K562 (cell line): ENCODE data around the gene DPEP2NB. TPM values are rescaled to one million over a fixed set of nuclear protein-coding genes. Genes with fewer than 3 reads are reported as not detected.

ENCODE experiments used
- RNF2 ChIP-seq: sonication (generic); IDR thresholded peaks from 2 replicates; pipeline ENCODE4 v1.6.1; 2016
- ZNF324 ChIP-seq: fragments of 250-450 bp; sonication (Bioruptor Pico); IDR thresholded peaks from 2 replicates; pipeline ENCODE4 v1.4.0; 2020; ENCODE audit warnings: mild to moderate bottlenecking
- polyA plus RNA-seq, 8 experiments: library from polyadenylated mRNA; depleted of rRNA in 4 of 8; stranded (reverse) in 5 of 8; unstranded in 3 of 8; fragments of >200 nt; fragmentation: Nextera tagmentation in 2 of 8; fragmentation: Illumina TruSeq in 1 of 8; extraction: Ambion mirVana in 2 of 8; extraction: Trizol in 1 of 8; gene quantifications; 2 replicates each; pipeline versions ENCODE4 v1.2.1 to v1.2.3, GENCODE V29; 2011 to 2014; ENCODE audit warnings: inconsistent platforms in 1 of 8, missing spikeins in 1 of 8
- total RNA-seq, 7 experiments: library from RNA; depleted of rRNA in 6 of 7; stranded (reverse); fragments of >200 nt in 6 of 7; fragmentation: Illumina TruSeq in 2 of 7; extraction: Trizol in 2 of 7; gene quantifications; 2 replicates each; pipeline versions ENCODE4 v1.2.1 to v1.2.3, GENCODE V29; 2011 to 2021; ENCODE audit warnings: low replicate concordance in 1 of 7
- TF ChIP-seq, protein P1 (sequence below): fragments of 200-600 bp; sonication (generic); IDR thresholded peaks from one replicate; pipeline ENCODE4 v1.6.1; 2012; ENCODE audit warnings: mild to moderate bottlenecking, low read depth, low read length, inconsistent platforms

DPEP2NB gene
- total and polyA plus RNA-seq, 9 of the 15 experiments (the other 6 are each of a cell fraction or from before 2014, with no cell fraction given): not detected

- TF ChIP-seq, protein P1, sequence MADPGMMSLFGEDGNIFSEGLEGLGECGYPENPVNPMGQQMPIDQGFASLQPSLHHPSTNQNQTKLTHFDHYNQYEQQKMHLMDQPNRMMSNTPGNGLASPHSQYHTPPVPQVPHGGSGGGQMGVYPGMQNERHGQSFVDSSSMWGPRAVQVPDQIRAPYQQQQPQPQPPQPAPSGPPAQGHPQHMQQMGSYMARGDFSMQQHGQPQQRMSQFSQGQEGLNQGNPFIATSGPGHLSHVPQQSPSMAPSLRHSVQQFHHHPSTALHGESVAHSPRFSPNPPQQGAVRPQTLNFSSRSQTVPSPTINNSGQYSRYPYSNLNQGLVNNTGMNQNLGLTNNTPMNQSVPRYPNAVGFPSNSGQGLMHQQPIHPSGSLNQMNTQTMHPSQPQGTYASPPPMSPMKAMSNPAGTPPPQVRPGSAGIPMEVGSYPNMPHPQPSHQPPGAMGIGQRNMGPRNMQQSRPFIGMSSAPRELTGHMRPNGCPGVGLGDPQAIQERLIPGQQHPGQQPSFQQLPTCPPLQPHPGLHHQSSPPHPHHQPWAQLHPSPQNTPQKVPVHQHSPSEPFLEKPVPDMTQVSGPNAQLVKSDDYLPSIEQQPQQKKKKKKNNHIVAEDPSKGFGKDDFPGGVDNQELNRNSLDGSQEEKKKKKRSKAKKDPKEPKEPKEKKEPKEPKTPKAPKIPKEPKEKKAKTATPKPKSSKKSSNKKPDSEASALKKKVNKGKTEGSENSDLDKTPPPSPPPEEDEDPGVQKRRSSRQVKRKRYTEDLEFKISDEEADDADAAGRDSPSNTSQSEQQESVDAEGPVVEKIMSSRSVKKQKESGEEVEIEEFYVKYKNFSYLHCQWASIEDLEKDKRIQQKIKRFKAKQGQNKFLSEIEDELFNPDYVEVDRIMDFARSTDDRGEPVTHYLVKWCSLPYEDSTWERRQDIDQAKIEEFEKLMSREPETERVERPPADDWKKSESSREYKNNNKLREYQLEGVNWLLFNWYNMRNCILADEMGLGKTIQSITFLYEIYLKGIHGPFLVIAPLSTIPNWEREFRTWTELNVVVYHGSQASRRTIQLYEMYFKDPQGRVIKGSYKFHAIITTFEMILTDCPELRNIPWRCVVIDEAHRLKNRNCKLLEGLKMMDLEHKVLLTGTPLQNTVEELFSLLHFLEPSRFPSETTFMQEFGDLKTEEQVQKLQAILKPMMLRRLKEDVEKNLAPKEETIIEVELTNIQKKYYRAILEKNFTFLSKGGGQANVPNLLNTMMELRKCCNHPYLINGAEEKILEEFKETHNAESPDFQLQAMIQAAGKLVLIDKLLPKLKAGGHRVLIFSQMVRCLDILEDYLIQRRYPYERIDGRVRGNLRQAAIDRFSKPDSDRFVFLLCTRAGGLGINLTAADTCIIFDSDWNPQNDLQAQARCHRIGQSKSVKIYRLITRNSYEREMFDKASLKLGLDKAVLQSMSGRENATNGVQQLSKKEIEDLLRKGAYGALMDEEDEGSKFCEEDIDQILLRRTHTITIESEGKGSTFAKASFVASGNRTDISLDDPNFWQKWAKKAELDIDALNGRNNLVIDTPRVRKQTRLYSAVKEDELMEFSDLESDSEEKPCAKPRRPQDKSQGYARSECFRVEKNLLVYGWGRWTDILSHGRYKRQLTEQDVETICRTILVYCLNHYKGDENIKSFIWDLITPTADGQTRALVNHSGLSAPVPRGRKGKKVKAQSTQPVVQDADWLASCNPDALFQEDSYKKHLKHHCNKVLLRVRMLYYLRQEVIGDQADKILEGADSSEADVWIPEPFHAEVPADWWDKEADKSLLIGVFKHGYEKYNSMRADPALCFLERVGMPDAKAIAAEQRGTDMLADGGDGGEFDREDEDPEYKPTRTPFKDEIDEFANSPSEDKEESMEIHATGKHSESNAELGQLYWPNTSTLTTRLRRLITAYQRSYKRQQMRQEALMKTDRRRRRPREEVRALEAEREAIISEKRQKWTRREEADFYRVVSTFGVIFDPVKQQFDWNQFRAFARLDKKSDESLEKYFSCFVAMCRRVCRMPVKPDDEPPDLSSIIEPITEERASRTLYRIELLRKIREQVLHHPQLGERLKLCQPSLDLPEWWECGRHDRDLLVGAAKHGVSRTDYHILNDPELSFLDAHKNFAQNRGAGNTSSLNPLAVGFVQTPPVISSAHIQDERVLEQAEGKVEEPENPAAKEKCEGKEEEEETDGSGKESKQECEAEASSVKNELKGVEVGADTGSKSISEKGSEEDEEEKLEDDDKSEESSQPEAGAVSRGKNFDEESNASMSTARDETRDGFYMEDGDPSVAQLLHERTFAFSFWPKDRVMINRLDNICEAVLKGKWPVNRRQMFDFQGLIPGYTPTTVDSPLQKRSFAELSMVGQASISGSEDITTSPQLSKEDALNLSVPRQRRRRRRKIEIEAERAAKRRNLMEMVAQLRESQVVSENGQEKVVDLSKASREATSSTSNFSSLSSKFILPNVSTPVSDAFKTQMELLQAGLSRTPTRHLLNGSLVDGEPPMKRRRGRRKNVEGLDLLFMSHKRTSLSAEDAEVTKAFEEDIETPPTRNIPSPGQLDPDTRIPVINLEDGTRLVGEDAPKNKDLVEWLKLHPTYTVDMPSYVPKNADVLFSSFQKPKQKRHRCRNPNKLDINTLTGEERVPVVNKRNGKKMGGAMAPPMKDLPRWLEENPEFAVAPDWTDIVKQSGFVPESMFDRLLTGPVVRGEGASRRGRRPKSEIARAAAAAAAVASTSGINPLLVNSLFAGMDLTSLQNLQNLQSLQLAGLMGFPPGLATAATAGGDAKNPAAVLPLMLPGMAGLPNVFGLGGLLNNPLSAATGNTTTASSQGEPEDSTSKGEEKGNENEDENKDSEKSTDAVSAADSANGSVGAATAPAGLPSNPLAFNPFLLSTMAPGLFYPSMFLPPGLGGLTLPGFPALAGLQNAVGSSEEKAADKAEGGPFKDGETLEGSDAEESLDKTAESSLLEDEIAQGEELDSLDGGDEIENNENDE: no peak
- TF ChIP-seq ZNF324 (CRISPR knock-in tag): no peak
- TF ChIP-seq RNF2: no peak
Measured at GRCh38 chr16:67996666-67997065, 19.0 kb downstream of the DPEP2NB start (continued).
